AG09319 (cell line): ENCODE measurements around the gene TOMM20L.
"Not testable (repeated sequence)": the region's sequence is repeated elsewhere in the genome, so short reads cannot be mapped to it uniquely, and the experiment has no call there.

Source experiments
- DNase-seq: peaks from one replicate; pipeline ENCODE4 v3.0.0-alpha.2; 2010; ENCODE audit warnings: low read depth; ENCODE audit errors: extremely low read depth
- TF ChIP-seq, protein P1 (sequence below): IDR thresholded peaks from 2 replicates; pipeline ENCODE4 v1.5.1; 2011; ENCODE audit warnings: low read depth, mild to moderate bottlenecking, inconsistent platforms, low read length, moderate library complexity

The TOMM20L gene

GRCh38 chr14:58401587-58401986, 5.9 kb downstream of the TOMM20L start:
- TF ChIP-seq, protein P1, sequence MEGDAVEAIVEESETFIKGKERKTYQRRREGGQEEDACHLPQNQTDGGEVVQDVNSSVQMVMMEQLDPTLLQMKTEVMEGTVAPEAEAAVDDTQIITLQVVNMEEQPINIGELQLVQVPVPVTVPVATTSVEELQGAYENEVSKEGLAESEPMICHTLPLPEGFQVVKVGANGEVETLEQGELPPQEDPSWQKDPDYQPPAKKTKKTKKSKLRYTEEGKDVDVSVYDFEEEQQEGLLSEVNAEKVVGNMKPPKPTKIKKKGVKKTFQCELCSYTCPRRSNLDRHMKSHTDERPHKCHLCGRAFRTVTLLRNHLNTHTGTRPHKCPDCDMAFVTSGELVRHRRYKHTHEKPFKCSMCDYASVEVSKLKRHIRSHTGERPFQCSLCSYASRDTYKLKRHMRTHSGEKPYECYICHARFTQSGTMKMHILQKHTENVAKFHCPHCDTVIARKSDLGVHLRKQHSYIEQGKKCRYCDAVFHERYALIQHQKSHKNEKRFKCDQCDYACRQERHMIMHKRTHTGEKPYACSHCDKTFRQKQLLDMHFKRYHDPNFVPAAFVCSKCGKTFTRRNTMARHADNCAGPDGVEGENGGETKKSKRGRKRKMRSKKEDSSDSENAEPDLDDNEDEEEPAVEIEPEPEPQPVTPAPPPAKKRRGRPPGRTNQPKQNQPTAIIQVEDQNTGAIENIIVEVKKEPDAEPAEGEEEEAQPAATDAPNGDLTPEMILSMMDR = no peak
- no peak for DNase-seq

- TF ChIP-seq, protein P1 = no peak
- DNase-seq = no peak
These were observed 13.0 kb downstream of the TOMM20L start for GRCh38 chr14:58408681-58409215.

GRCh38 chr14:58414845-58415244, 19.1 kb downstream of the TOMM20L start:
- TF ChIP-seq, protein P1 = no peak
- no peak for DNase-seq

DNA sequence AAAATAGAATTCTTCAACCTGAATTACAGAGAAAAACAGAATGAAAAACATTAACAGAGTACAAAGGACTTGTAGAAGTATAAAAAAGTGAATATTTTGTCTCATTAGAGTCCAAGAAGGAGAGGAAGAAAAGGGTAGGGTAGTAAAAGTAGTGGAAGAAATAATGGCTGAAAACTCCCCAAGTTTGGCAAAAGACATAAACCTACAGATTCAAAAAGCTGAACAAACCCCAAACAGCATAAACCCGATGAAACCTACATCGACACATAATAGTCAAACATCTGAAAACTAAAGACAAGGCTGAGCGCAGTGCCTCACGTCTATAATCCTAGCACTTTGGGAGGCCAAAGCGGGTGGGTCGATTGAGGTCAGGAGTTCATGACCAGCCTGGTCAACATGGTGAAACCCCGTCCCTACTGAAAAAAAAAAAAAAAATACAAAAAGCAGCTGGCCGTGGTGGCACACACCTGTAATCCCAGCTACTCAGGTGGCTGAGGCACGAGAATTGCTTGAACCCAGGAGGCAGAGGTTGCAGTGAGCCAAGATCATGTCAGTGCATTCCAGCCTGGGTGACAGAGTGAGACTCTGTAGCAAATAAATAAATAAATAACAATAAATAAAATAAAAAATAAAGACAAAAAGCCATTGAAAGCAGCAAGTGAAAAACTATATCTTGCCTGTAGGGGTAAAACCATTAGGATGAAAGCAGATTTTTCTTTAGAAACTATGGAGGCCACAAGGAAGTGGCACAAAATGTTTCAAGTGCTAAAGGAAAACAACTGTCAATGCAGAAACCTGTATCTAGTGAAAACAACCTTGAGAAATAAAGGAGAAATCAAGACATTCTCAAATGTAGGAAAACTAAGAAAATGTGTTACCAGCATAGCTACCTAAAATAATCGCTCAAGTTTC, 20.2 kb downstream of the TOMM20L start:
- TF ChIP-seq, protein P1 = no peak
- no peak for DNase-seq

GRCh38 chr14:58416934-58417333, 21.2 kb downstream of the TOMM20L start:
- not testable (repeated sequence) for DNase-seq

GRCh38 chr14:58426670-58427280, 31.0 kb downstream of the TOMM20L start:
- TF ChIP-seq, protein P1 = no peak
- peak; percentile 22 for DNase-seq

- TF ChIP-seq, protein P1 = no peak
- peak; percentile 98 for DNase-seq
These were observed 31.8 kb downstream of the TOMM20L start, which contains the start of the genes KIAA0586 and TIMM9 for GRCh38 chr14:58427281-58428117. Gene KIAA0586 (plus strand): TSS chr14:58427719. CDS start chr14:58428265, 546 bp downstream. Gene TIMM9 (minus strand): TSS chr14:58427531. CDS start chr14:58411945, 15,586 bp downstream.
